KMS-11 (cell line): ENCODE data around the gene SSPN.

Experiments used
- H2AFZ ChIP-seq: fragments of 200-600 bp; sonication (generic); 2 replicates; pipeline ENCODE4 v1.6.1; 2016; ENCODE audit warnings: antibody characterized with exemption, mixed run types, low read depth
- H3K27ac ChIP-seq: fragments of 200-600 bp; sonication (generic); 2 replicates; pipeline ENCODE4 v1.6.1; 2016; ENCODE audit warnings: mild to moderate bottlenecking, mixed run types
- H3K27me3 ChIP-seq: fragments of 200-600 bp; sonication (generic); 2 replicates; pipeline ENCODE4 v1.6.1; 2017; ENCODE audit warnings: mild to moderate bottlenecking, low read depth, mixed run types, moderate library complexity; ENCODE audit not compliant: insufficient read depth
- H3K36me3 ChIP-seq: fragments of 200-600 bp; sonication (generic); 2 replicates; pipeline ENCODE4 v1.6.1; 2017; ENCODE audit warnings: mild to moderate bottlenecking, mixed run types; ENCODE audit not compliant: insufficient read depth
- H3K4me1 ChIP-seq: fragments of 200-600 bp; sonication (generic); 2 replicates; pipeline ENCODE4 v1.6.1; 2016; ENCODE audit warnings: mild to moderate bottlenecking, low read depth, mixed run types; ENCODE audit not compliant: poor library complexity, severe bottlenecking
- H3K4me2 ChIP-seq: fragments of 200-600 bp; sonication (generic); 2 replicates; pipeline ENCODE4 v1.7.0; 2016; ENCODE audit warnings: mild to moderate bottlenecking, mixed run types
- H3K4me3 ChIP-seq: fragments of 200-600 bp; sonication (generic); IDR thresholded peaks from 2 replicates; pipeline ENCODE4 v1.6.1; 2017; ENCODE audit warnings: low read depth, low read length, mixed read lengths; ENCODE audit not compliant: insufficient read depth
- H3K79me2 ChIP-seq: fragments of 200-600 bp; sonication (generic); 2 replicates; pipeline ENCODE4 v1.6.1; 2016; ENCODE audit warnings: low read depth, mixed run types; ENCODE audit not compliant: insufficient read depth
- H3K9ac ChIP-seq: fragments of 200-600 bp; sonication (generic); 2 replicates; pipeline ENCODE4 v1.6.1; 2016; ENCODE audit warnings: mild to moderate bottlenecking, mixed run types
- H4K20me1 ChIP-seq: fragments of 200-600 bp; sonication (generic); 2 replicates; pipeline ENCODE4 v1.6.1; 2016; ENCODE audit warnings: mild to moderate bottlenecking, mixed run types; ENCODE audit not compliant: insufficient read depth
- TF ChIP-seq, protein P1 (sequence below): fragments of 200-600 bp; sonication (generic); conservative IDR thresholded peaks from 2 replicates; pipeline ENCODE4 v1.6.1; 2017; ENCODE audit warnings: low read depth, mild to moderate bottlenecking, antibody characterized with exemption, low read length, moderate library complexity, mixed read lengths

SSPN gene

GRCh38 chr12:26195641-26196420 is 458 bp downstream of the SSPN start:
- peak overlapping the region; percentile 79; the same call in 1 of the 2 replicates for H2AFZ ChIP-seq
- no peaks in the 10 kb centered on the region for H4K20me1 ChIP-seq
- H3K27me3 ChIP-seq = no peaks in the 10 kb centered on the region
- TF ChIP-seq, protein P1, sequence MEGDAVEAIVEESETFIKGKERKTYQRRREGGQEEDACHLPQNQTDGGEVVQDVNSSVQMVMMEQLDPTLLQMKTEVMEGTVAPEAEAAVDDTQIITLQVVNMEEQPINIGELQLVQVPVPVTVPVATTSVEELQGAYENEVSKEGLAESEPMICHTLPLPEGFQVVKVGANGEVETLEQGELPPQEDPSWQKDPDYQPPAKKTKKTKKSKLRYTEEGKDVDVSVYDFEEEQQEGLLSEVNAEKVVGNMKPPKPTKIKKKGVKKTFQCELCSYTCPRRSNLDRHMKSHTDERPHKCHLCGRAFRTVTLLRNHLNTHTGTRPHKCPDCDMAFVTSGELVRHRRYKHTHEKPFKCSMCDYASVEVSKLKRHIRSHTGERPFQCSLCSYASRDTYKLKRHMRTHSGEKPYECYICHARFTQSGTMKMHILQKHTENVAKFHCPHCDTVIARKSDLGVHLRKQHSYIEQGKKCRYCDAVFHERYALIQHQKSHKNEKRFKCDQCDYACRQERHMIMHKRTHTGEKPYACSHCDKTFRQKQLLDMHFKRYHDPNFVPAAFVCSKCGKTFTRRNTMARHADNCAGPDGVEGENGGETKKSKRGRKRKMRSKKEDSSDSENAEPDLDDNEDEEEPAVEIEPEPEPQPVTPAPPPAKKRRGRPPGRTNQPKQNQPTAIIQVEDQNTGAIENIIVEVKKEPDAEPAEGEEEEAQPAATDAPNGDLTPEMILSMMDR = no peak
- H3K27ac ChIP-seq = peak overlapping the region; percentile 37; the same call in 1 of the 2 replicates
- no peaks in the 10 kb centered on the region for H3K36me3 ChIP-seq
- H3K4me2 ChIP-seq = peak overlapping the region; percentile 60
- H3K4me1 ChIP-seq = peaks cover 6% of the 10 kb centered on the region
- no peaks in the 10 kb centered on the region for H3K79me2 ChIP-seq
- no peak overlapping the region for H3K4me3 ChIP-seq
- H3K9ac ChIP-seq = peak overlapping the region; percentile 65

DNA sequence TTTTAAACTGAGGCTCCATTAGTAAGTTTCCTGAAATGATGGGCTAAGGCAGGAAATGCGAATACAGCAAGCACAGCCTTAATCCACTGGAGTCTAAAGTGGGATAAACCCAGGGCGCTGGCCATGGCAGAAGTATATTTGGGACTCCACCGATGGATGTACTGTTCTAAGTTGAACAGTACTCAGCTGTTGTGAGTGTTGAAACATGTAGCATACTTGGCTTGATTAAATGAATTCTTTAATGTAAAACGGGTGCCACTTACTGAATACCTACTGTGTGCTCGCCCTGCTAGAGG is 996 bp downstream of the SSPN start:
- Histone ChIP-seq H4K20me1 (no peaks in the 10 kb centered on the region), H3K27ac (peak overlapping the region; percentile 37; the same call in 1 of the 2 replicates), H2AFZ (peak overlapping the region; percentile 79; the same call in 1 of the 2 replicates), H3K27me3 (no peaks in the 10 kb centered on the region), H3K36me3 (no peaks in the 10 kb centered on the region), H3K4me3 (no peak overlapping the region), H3K79me2 (no peaks in the 10 kb centered on the region), H3K4me1 (peaks cover 6% of the 10 kb centered on the region), H3K9ac (peak overlapping the region; percentile 65; the same call in 1 of the 2 replicates), H3K4me2 (peak overlapping the region; percentile 60)
- TF ChIP-seq, protein P1 = no peak

- TF ChIP-seq, protein P1 = no peak
- Histone ChIP-seq H3K27ac (no peak overlapping the region), H2AFZ (no peak overlapping the region), H3K36me3 (no peaks in the 10 kb centered on the region), H3K4me3 (no peak overlapping the region), H3K4me1 (peaks cover 6% of the 10 kb centered on the region), H3K27me3 (no peaks in the 10 kb centered on the region), H3K79me2 (no peaks in the 10 kb centered on the region), H4K20me1 (no peaks in the 10 kb centered on the region), H3K9ac (no peak overlapping the region), H3K4me2 (no peak overlapping the region; the same call in 1 of the 2 replicates)
Measured at GRCh38 chr12:26197832-26198231, 2.5 kb downstream of the SSPN start.

DNA sequence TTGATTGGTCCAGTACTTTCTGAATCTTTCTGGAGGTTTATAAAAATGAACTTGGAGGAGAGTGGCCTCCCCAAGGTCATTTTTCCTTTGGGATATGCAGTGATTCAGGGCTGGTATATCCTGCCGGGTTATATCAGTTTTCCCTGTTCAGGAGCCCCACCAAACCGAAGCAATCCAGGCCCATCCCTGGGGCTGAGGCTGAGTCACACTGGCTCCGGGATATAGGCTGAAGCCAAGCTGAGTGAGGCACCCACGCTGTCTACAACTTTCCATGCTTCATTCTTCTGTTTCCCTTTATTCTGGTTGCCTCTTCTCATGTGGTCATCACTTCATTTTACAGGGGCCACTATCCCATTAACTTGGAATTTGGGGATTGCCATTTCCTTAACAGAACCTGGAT is 3.4 kb downstream of the SSPN start:
- no peaks in the 10 kb centered on the region for H3K79me2 ChIP-seq
- H3K9ac ChIP-seq = no peak overlapping the region
- no peaks in the 10 kb centered on the region for H4K20me1 ChIP-seq
- TF ChIP-seq, protein P1 = no peak
- no peak overlapping the region for H2AFZ ChIP-seq
- peaks cover 6% of the 10 kb centered on the region for H3K4me1 ChIP-seq
- no peaks in the 10 kb centered on the region for H3K36me3 ChIP-seq
- no peak overlapping the region for H3K4me3 ChIP-seq
- H3K27ac ChIP-seq = no peak overlapping the region
- no peak overlapping the region for H3K4me2 ChIP-seq
- no peaks in the 10 kb centered on the region for H3K27me3 ChIP-seq
